Right lobe of liver (tissue), 4 donors: ENCODE data around the gene LRP5.

Experiments
- CTCF ChIP-seq, 4 donors: fragments of 200-600 bp in 3 of 4; fragments of 450-650 bp in 1 of 4; IDR thresholded peaks; one replicate each; pipeline versions ENCODE4 v1.5.1 to v1.8.0; 2016 to 2022; ENCODE audit warnings: antibody characterized with exemption in 4 of 4, mild to moderate bottlenecking in 2 of 4
- POLR2A ChIP-seq: fragments of 450-650 bp; IDR thresholded peaks from one replicate; pipeline ENCODE4 v1.6.1; 2017; ENCODE audit warnings: antibody characterized with exemption, mild to moderate bottlenecking
- donor health status: DM: no; HTN: no; CAD: no.
- donor health status: DM: no; HTN: no; CAD: no.
- donor health status: DM: no; HTN: yes; CAD: no.

DNA sequence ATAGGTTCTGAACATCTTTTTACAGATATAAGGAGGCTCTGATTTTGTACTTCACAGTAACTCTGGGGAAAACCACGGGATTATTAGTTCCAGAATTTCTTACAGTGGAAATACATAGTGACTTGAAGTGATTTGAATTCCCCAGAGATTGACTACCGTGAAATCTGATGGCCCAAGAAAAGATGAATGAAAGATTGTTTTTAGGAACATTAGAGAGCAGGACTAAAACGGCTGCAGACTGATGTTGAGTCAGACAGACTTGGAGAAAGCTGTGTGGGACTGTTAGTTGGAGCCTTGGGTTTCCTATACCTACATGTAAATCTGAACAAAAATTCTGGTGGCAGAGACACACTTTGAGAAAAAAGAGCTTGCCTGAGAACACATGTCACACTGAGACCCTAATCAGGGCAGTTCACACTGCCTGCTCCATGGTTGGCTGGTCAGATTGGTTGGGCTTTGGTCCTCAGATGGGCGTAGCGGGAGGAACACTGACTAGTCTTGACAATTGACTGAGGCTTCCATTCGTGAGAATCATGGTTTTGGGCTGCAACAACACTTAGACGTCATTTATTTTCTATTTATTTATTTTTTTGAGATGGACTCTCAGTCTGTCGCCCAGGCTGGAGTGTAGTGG, 154.9 kb downstream of the LRP5 start:
- TF ChIP-seq CTCF (IDR thresholded peaks at IDR 0.05) (no peak), POLR2A (no peak)
